B cell (primary cell): ENCODE data around the gene OCIAD2. TPM values are rescaled to one million over a fixed set of nuclear protein-coding genes. Genes with fewer than 3 reads are reported as not detected.

Experiments
- ATAC-seq: fragments of 200-7000 bp; cut with Tn5 transposase; one replicate; pipeline ENCODE4 v1.10.0; 2021; ENCODE audit warnings: low read depth, mild to moderate bottlenecking, moderate number of reproducible peaks, moderate library complexity
- CTCF ChIA-PET: fragments of 350-600 bp; sonication (Branson Sonifier 250); formaldehyde crosslinking; loops from one replicate; lab custom pipeline; 2021; ENCODE audit warnings: antibody characterized with exemption, inconsistent platforms; lab: Charles Lee
- POLR2A ChIA-PET: fragments of 350-600 bp; sonication (Branson Sonifier 250); formaldehyde crosslinking; loops from one replicate; lab custom pipeline; 2021; ENCODE audit warnings: antibody characterized with exemption; lab: Charles Lee
- DNase-seq: peaks from one replicate; pipeline ENCODE4 v3.0.0; 2013
- H2AFZ ChIP-seq: 2 replicates; pipeline ENCODE4 v1.6.1; 2012; ENCODE audit warnings: mild to moderate bottlenecking, low read depth, low read length; ENCODE audit not compliant: insufficient read depth, poor library complexity, severe bottlenecking
- H3K27ac ChIP-seq, 2 donors: 1 replicate in 1 of 2; 2 replicates in 1 of 2; pipeline ENCODE4 v1.5.1; 2012 to 2013; ENCODE audit warnings: low read length in 2 of 2, mild to moderate bottlenecking in 2 of 2, moderate library complexity in 1 of 2
- H3K27me3 ChIP-seq, 4 experiments: fragments of 200-600 bp in 1 of 4; sonication (generic) in 1 of 4; replicated peaks in 1 of 4; 1 replicate in 2 of 4; 2 replicates in 2 of 4; pipeline versions ENCODE4 v1.6.1 to v1.7.0; 2013 to 2016; ENCODE audit warnings: low read length in 3 of 4, mild to moderate bottlenecking in 2 of 4, mixed read lengths in 1 of 4, moderate library complexity in 1 of 4; ENCODE audit not compliant: insufficient read depth in 4 of 4, control insufficient read depth in 3 of 4; ENCODE audit errors: control extremely low read depth in 1 of 4
- H3K36me3 ChIP-seq, 2 experiments: replicated peaks in 1 of 2; 1 replicate in 1 of 2; 2 replicates in 1 of 2; pipeline versions ENCODE4 v1.6.1 to v1.7.1; 2013; ENCODE audit warnings: low read length in 1 of 2; ENCODE audit not compliant: insufficient read depth in 2 of 2, control insufficient read depth in 1 of 2; ENCODE audit errors: control extremely low read depth in 1 of 2, extremely low read depth in 1 of 2
- H3K4me1 ChIP-seq, 2 donors: fragments of 200-600 bp in 1 of 2; sonication (generic) in 1 of 2; 1 replicate in 1 of 2; 2 replicates in 1 of 2; pipeline versions ENCODE4 v1.5.1 to v1.6.1; 2013 to 2017; ENCODE audit warnings: low read length in 2 of 2; ENCODE audit not compliant: control insufficient read depth in 2 of 2, insufficient read depth in 2 of 2
- H3K4me2 ChIP-seq: replicated peaks from 2 replicates; pipeline ENCODE3; 2012; ENCODE audit warnings: mild to moderate bottlenecking, low read depth, low read length; ENCODE audit not compliant: poor library complexity, severe bottlenecking
- H3K4me3 ChIP-seq, 5 experiments: fragments of 200-600 bp in 1 of 5; sonication (generic) in 1 of 5; 1 replicate in 3 of 5; 2 replicates in 2 of 5; pipeline versions ENCODE4 v1.5.1 to v1.7.0; 2011 to 2016; ENCODE audit warnings: low read length in 4 of 5, mild to moderate bottlenecking in 4 of 5, low read depth in 2 of 5, control low read depth in 1 of 5, moderate library complexity in 1 of 5; ENCODE audit not compliant: insufficient read depth in 1 of 5; ENCODE audit errors: control extremely low read depth in 1 of 5, extremely low read depth in 1 of 5
- H3K79me2 ChIP-seq: fragments of 200-600 bp; sonication (generic); one replicate; pipeline ENCODE4 v1.6.0; 2016; ENCODE audit warnings: low read length; ENCODE audit not compliant: control insufficient read depth, insufficient read depth
- H3K9ac ChIP-seq: fragments of 200-600 bp; sonication (generic); 2 replicates; pipeline ENCODE4 v1.6.1; 2017; ENCODE audit warnings: mild to moderate bottlenecking, low read length, moderate library complexity
- H3K9me3 ChIP-seq, 3 donors: one replicate each; pipeline versions ENCODE4 v1.6.1 to v1.7.1; 2013; ENCODE audit warnings: low read length in 2 of 3; ENCODE audit not compliant: control insufficient read depth in 2 of 3, insufficient read depth in 1 of 3; ENCODE audit errors: control extremely low read depth in 1 of 3
- H4K20me1 ChIP-seq: 2 replicates; pipeline ENCODE4 v1.6.0; 2012; ENCODE audit warnings: mild to moderate bottlenecking, low read length; ENCODE audit not compliant: insufficient read depth, control insufficient read depth, poor library complexity, severe bottlenecking
- H3K27ac Mint-ChIP-seq: one replicate; pipeline ENCODE4 v1.8.0; 2021; ENCODE audit warnings: mixed read lengths
- H3K27me3 Mint-ChIP-seq: one replicate; pipeline ENCODE4 v1.8.0; 2021; ENCODE audit warnings: mixed read lengths
- H3K4me1 Mint-ChIP-seq: one replicate; pipeline ENCODE4 v1.8.0; 2021; ENCODE audit warnings: mixed read lengths
- H3K4me3 Mint-ChIP-seq: one replicate; pipeline ENCODE4 v1.8.0; 2021; ENCODE audit warnings: mixed read lengths
- H3K9me3 Mint-ChIP-seq: one replicate; pipeline ENCODE4 v1.8.0; 2022; ENCODE audit warnings: mixed read lengths; ENCODE audit not compliant: insufficient read depth
- EZH2 ChIP-seq: IDR thresholded peaks from 2 replicates; pipeline ENCODE4 v1.6.1; 2012; ENCODE audit warnings: borderline replicate concordance, low read depth, mild to moderate bottlenecking, moderate library complexity, low read length; ENCODE audit not compliant: insufficient read depth, poor library complexity, severe bottlenecking
- WGBS: methylation state at CpG from one replicate; pipeline ENCODE4 v1.1.5; 2013; ENCODE audit warnings: missing lambda C conversion rate; ENCODE audit not compliant: insufficient coverage; 5-methylcytosine and 5-hydroxymethylcytosine counted together
- intact Hi-C: fragments of 100-400 bp; cut with micrococcal nuclease; formaldehyde crosslinking; loops from one replicate; pipeline ENCODE4 v1.10.0; 2022
- polyA plus RNA-seq: library from polyadenylated mRNA; depleted of rRNA; stranded (reverse); fragments of >200 nt; gene quantifications from 2 replicates; pipeline ENCODE4 v1.2.3, GENCODE V29; 2012
- total RNA-seq, 2 donors: library from RNA; stranded (reverse); fragments of 120-200 nt in 1 of 2; gene quantifications; 1 replicate in 1 of 2; 2 replicates in 1 of 2; pipeline versions ENCODE4 v1.2.3 to v1.2.4, GENCODE V29; 2013 to 2022
- TF ChIP-seq, protein P1 (sequence below): fragments of 200-600 bp; IDR thresholded peaks from one replicate; pipeline ENCODE4 v1.8.0; 2022; ENCODE audit warnings: antibody characterized with exemption, mild to moderate bottlenecking

OCIAD2 gene
- total and polyA plus RNA-seq, 2 donors (not counting 1 experiment from before 2014, with no cell fraction given) = 39.3 to 47.9 TPM

DNA sequence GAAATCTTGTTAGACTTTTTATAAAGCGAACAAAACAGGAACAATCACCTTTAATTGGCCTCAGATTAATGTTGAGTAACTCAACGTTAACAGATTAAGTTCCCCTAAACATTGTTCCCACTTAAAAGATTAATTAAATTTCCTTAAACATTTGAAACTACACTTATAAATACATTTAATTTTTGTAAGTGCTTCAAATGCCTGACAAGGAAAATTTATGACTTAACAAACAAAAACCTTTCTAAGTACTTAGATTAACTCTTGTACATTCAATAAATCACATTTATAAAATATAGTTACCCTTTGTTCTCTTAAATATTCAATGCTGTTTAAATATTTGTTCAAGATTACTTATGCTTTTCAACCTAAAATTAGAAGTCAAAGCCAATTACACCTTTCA is 39.4 kb upstream of the OCIAD2 start:
- Mint-ChIP-seq H3K27me3 (peaks cover 39% of the 10 kb centered on the region), H3K9me3 (no peaks in the 10 kb centered on the region), H3K4me1 (no peaks in the 10 kb centered on the region), H3K27ac (no peak overlapping the region), H3K4me3 (no peak overlapping the region)
- no peak for TF ChIP-seq EZH2
- TF ChIP-seq, protein P1, sequence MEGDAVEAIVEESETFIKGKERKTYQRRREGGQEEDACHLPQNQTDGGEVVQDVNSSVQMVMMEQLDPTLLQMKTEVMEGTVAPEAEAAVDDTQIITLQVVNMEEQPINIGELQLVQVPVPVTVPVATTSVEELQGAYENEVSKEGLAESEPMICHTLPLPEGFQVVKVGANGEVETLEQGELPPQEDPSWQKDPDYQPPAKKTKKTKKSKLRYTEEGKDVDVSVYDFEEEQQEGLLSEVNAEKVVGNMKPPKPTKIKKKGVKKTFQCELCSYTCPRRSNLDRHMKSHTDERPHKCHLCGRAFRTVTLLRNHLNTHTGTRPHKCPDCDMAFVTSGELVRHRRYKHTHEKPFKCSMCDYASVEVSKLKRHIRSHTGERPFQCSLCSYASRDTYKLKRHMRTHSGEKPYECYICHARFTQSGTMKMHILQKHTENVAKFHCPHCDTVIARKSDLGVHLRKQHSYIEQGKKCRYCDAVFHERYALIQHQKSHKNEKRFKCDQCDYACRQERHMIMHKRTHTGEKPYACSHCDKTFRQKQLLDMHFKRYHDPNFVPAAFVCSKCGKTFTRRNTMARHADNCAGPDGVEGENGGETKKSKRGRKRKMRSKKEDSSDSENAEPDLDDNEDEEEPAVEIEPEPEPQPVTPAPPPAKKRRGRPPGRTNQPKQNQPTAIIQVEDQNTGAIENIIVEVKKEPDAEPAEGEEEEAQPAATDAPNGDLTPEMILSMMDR = no peak
- Histone ChIP-seq H3K4me3 (no peak overlapping the region), H3K4me1 (no peaks in the 10 kb centered on the region), H3K9me3 (no peaks in the 10 kb centered on the region), H3K36me3 (no peaks in the 10 kb centered on the region), H3K9ac (no peak overlapping the region), H2AFZ (no peak overlapping the region), H3K27ac (no peak overlapping the region), H3K79me2 (no peaks in the 10 kb centered on the region), H4K20me1 (no peaks in the 10 kb centered on the region), H3K27me3 (peaks cover 0 to 15% (median 4%) of the 10 kb centered on the region in 4 experiments), H3K4me2 (no peak overlapping the region)
- no CpG with 5 or more reads among the region's 2 CpGs for WGBS
- ChIA-PET CTCF (no interaction called here), POLR2A (no interaction called here)
- no peak for ATAC-seq
- DNase-seq = no peak
- intact Hi-C loops = no loop called here

DNA sequence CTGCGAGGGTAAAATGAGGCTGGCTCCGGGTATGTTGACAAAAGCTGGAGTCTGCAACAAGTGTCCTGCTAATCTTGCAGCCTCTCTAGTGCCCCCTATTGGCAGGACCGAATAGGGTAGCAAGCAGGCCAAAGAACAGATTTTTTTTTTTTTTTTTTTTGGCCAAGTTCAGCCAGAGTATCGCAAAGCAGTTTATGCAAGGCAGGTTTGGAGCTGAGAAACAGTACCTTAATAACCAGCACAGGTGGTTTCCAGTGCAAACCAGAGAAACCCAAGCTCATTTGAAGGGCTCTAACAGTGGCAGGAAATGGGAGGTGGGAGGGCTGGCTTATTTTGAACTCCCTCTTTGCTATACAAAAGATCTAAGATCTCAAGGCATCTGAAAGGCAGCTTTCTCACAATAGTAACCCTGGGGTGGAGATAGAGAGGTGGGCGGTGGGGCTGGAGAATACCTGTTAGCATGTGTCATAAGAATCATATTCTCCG is 38.2 kb upstream of the OCIAD2 start:
- no peak for ATAC-seq

More for the DNA sequence above, 38.2 kb upstream of the OCIAD2 start:
- Histone ChIP-seq H3K9me3 (no peaks in the 10 kb centered on the region), H3K36me3 (no peaks in the 10 kb centered on the region), H3K79me2 (no peaks in the 10 kb centered on the region), H3K4me3 (no peak overlapping the region), H3K27me3 (peaks cover 0 to 15% (median 3%) of the 10 kb centered on the region in 4 experiments), H3K27ac (no peak overlapping the region), H3K4me2 (no peak overlapping the region), H3K4me1 (no peaks in the 10 kb centered on the region), H4K20me1 (no peaks in the 10 kb centered on the region), H3K9ac (no peak overlapping the region), H2AFZ (no peak overlapping the region)
- H3K4me3 Mint-ChIP-seq = no peak overlapping the region
- 71% methylated on average over 5 of the region's 6 CpGs for WGBS
- no peaks in the 10 kb centered on the region for H3K9me3 Mint-ChIP-seq
- ChIA-PET POLR2A (no interaction called here), CTCF (interaction anchor here (0.6 to 1.2 kb wide), 4 partner anchors 9 to 666 kb away, joined by 3 to 5 read pairs (median 3); no protein-coding TSS in a partner anchor)
- H3K27me3 Mint-ChIP-seq = peaks cover 31% of the 10 kb centered on the region
- no peak for TF ChIP-seq EZH2
- TF ChIP-seq, protein P1 = no peak
- H3K27ac Mint-ChIP-seq = no peak overlapping the region
- DNase-seq = no peak
- H3K4me1 Mint-ChIP-seq = no peaks in the 10 kb centered on the region
- intact Hi-C loops = no loop called here
